Stimulated activated naive CD4-positive, alpha-beta T cell (primary cell): ENCODE results near the gene PELI3.
"Not testable (repeated sequence)": the region's sequence is repeated elsewhere in the genome, so short reads cannot be mapped to it uniquely, and the experiment has no call there.

Experiments
- DNase-seq, 6 experiments: peaks; one replicate each; lab custom pipeline; 2025; lab: John Stamatoyannopoulos, UW

The PELI3 gene

GRCh38 chr11:66466225-66467033, at the start of gene PELI3:
PELI3 (plus strand) TSS chr11:66466905; CDS start chr11:66468129, 1,224 bp downstream.
- DNase-seq, result peak; percentile 86 to 98 (median 95)

- no peak for DNase-seq
Observed at GRCh38 chr11:66417000-66417399, 49.7 kb upstream of the PELI3 start.

GRCh38 chr11:66418168-66418985, 48.3 kb upstream of the PELI3 start:
- DNase-seq, result peak in 5 of 6 experiments; percentile 27 to 43 (median 37)

- no peak for DNase-seq
Observed at GRCh38 chr11:66418986-66419308, 47.8 kb upstream of the PELI3 start.

GRCh38 chr11:66419825-66420224, 46.9 kb upstream of the PELI3 start:
- DNase-seq, result no peak

GRCh38 chr11:66420671-66421476, 45.8 kb upstream of the PELI3 start, which contains the start of gene NPAS4:
NPAS4 (plus strand) TSS chr11:66421035; CDS start chr11:66421180, 145 bp downstream.
- no peak for DNase-seq

GRCh38 chr11:66421492-66422205, 45.1 kb upstream of the PELI3 start:
- DNase-seq, result peak; percentile 77 to 95 (median 89)

- no peak for DNase-seq
Observed at GRCh38 chr11:66426314-66426713, 40.4 kb upstream of the PELI3 start.

GRCh38 chr11:66428933-66429332, 37.8 kb upstream of the PELI3 start:
- DNase-seq, result no peak

GRCh38 chr11:66429983-66430602, 36.6 kb upstream of the PELI3 start:
- DNase-seq, result peak; percentile 13 to 62 (median 54)

- DNase-seq, result not testable (repeated sequence)
Observed at GRCh38 chr11:66431287-66431686, 35.4 kb upstream of the PELI3 start.

- not testable (repeated sequence) for DNase-seq
Observed at GRCh38 chr11:66431871-66432329, 34.8 kb upstream of the PELI3 start.

GRCh38 chr11:66432597-66432996, 34.1 kb upstream of the PELI3 start:
- DNase-seq, result no peak

- no peak for DNase-seq
Observed at GRCh38 chr11:66437979-66438503, 28.7 kb upstream of the PELI3 start.

- peak; percentile 74 to 92 (median 86) for DNase-seq
Observed at GRCh38 chr11:66438504-66439466, 27.9 kb upstream of the PELI3 start, which contains the start of gene MRPL11. MRPL11 (minus strand) TSS chr11:66438848; CDS start chr11:66438754, 94 bp downstream.

GRCh38 chr11:66440101-66440939, 26.4 kb upstream of the PELI3 start:
- DNase-seq, result not testable (repeated sequence)

- not testable (repeated sequence) for DNase-seq
Observed at GRCh38 chr11:66440940-66441282, 25.8 kb upstream of the PELI3 start.

GRCh38 chr11:66443602-66444001, 23.1 kb upstream of the PELI3 start:
- no peak for DNase-seq
